ENCODE measurements around the gene WDR70. TPM values are rescaled to one million over a fixed set of nuclear protein-coding genes. Genes with fewer than 3 reads are reported as not detected.

Gene WDR70
- total RNA-seq, 1 donor from 2014 or later = 31.3 TPM

- H3K4me1 ChIP-seq (ENCODE audit: insufficient read depth, low read length) = peaks cover 32% of the 10 kb centered on the region
- no peaks in the 10 kb centered on the region for H3K36me3 Mint-ChIP-seq (ENCODE audit: low read depth, unreplicated experiment)
- FAIRE-seq (no peak), DNase-seq (ENCODE audit: low read depth) (no peak)
- no peaks in the 10 kb centered on the region for H3K27me3 Mint-ChIP-seq (ENCODE audit: low read depth, unreplicated experiment)
- H3K4me1 Mint-ChIP-seq (ENCODE audit: low read depth, unreplicated experiment) = peaks cover 56% of the 10 kb centered on the region
- no peaks in the 10 kb centered on the region for H4K20me1 ChIP-seq (ENCODE audit: insufficient read depth, low read length)
- no peaks in the 10 kb centered on the region for H3K79me2 ChIP-seq (ENCODE audit: insufficient read depth, low read length)
- H3K4me3 Mint-ChIP-seq (ENCODE audit: unreplicated experiment) = no peak overlapping the region
- TF ChIP-seq EZH2 (IDR thresholded peaks at IDR 0.05; ENCODE audit: insufficient read depth, low read length) = no peak
- TF ChIP-seq, protein P1, sequence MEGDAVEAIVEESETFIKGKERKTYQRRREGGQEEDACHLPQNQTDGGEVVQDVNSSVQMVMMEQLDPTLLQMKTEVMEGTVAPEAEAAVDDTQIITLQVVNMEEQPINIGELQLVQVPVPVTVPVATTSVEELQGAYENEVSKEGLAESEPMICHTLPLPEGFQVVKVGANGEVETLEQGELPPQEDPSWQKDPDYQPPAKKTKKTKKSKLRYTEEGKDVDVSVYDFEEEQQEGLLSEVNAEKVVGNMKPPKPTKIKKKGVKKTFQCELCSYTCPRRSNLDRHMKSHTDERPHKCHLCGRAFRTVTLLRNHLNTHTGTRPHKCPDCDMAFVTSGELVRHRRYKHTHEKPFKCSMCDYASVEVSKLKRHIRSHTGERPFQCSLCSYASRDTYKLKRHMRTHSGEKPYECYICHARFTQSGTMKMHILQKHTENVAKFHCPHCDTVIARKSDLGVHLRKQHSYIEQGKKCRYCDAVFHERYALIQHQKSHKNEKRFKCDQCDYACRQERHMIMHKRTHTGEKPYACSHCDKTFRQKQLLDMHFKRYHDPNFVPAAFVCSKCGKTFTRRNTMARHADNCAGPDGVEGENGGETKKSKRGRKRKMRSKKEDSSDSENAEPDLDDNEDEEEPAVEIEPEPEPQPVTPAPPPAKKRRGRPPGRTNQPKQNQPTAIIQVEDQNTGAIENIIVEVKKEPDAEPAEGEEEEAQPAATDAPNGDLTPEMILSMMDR (IDR thresholded peaks at IDR 0.05; ENCODE audit: insufficient read depth, low read depth, low read length) = no peak
- H3K9me3 Mint-ChIP-seq (ENCODE audit: unreplicated experiment) = peaks cover 13% of the 10 kb centered on the region
- peak overlapping the region; percentile 55 for H3K4me2 ChIP-seq (ENCODE audit: low read length)
- no peaks in the 10 kb centered on the region for H3K36me3 ChIP-seq (ENCODE audit: insufficient read depth, low read length)
- H3K4me3 ChIP-seq (ENCODE audit: insufficient read depth, low read depth, low read length) = no peak overlapping the region
- peak overlapping the region; percentile 99 for H3K27ac Mint-ChIP-seq (ENCODE audit: unreplicated experiment)
- peak overlapping the region; percentile 86 for H3K27ac ChIP-seq (ENCODE audit: low read depth, low read length)
- H3K9ac ChIP-seq (ENCODE audit: low read length) = peak overlapping the region; percentile 68
- H3K27me3 ChIP-seq (ENCODE audit: insufficient read depth, low read length) = no peaks in the 10 kb centered on the region
- peaks cover 4% of the 10 kb centered on the region for H3K9me3 ChIP-seq (ENCODE audit: insufficient read depth, low read depth, low read length)
- H2AFZ ChIP-seq (ENCODE audit: low read depth, low read length) = no peak overlapping the region
These were observed 392.1 kb downstream of the WDR70 start for GRCh38 chr5:37771203-37771611.

DNA sequence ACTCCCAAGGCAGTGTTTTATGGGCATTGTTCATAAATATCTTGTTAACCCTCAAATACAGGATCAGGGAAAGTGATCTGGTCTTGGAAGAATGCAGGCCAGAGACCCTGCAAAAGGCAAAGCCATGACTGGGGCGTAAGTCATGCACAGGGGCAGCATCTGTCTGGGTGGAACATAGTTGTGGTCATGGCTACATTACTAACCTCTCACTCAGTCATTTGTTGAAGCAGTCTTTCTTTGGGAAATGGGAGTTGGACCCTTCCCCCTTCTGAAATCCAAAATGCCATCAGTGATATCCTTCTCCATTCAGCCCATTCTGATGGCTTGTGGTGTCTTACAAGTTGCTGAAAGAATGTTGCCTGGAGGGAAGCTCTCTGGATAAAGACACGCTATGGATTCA lies 392.6 kb downstream of the WDR70 start:
- no peak for TF ChIP-seq EZH2 (IDR thresholded peaks at IDR 0.05; ENCODE audit: insufficient read depth, low read length)
- TF ChIP-seq, protein P1 (IDR thresholded peaks at IDR 0.05; ENCODE audit: insufficient read depth, low read depth, low read length) = no peak
- H3K4me3 Mint-ChIP-seq (ENCODE audit: unreplicated experiment) = peak overlapping the region; percentile 73
- Histone ChIP-seq H3K4me2 (ENCODE audit: low read length) (peak overlapping the region; percentile 66), H3K27me3 (ENCODE audit: insufficient read depth, low read length) (no peaks in the 10 kb centered on the region), H3K79me2 (ENCODE audit: insufficient read depth, low read length) (no peaks in the 10 kb centered on the region), H3K27ac (ENCODE audit: low read depth, low read length) (peak overlapping the region; percentile 99), H3K9me3 (ENCODE audit: insufficient read depth, low read depth, low read length) (peaks cover 4% of the 10 kb centered on the region), H3K4me1 (ENCODE audit: insufficient read depth, low read length) (peaks cover 32% of the 10 kb centered on the region), H3K4me3 (ENCODE audit: insufficient read depth, low read depth, low read length) (no peak overlapping the region), H3K9ac (ENCODE audit: low read length) (peak overlapping the region; percentile 71), H4K20me1 (ENCODE audit: insufficient read depth, low read length) (no peaks in the 10 kb centered on the region), H2AFZ (ENCODE audit: low read depth, low read length) (no peak overlapping the region), H3K36me3 (ENCODE audit: insufficient read depth, low read length) (no peaks in the 10 kb centered on the region)
- peaks cover 57% of the 10 kb centered on the region for H3K4me1 Mint-ChIP-seq (ENCODE audit: low read depth, unreplicated experiment)
- H3K36me3 Mint-ChIP-seq (ENCODE audit: low read depth, unreplicated experiment) = no peaks in the 10 kb centered on the region
- peaks cover 14% of the 10 kb centered on the region for H3K9me3 Mint-ChIP-seq (ENCODE audit: unreplicated experiment)
- FAIRE-seq (peak; percentile 100), DNase-seq (ENCODE audit: low read depth) (peak; percentile 100)
- peak overlapping the region; percentile 99 for H3K27ac Mint-ChIP-seq (ENCODE audit: unreplicated experiment)
- no peaks in the 10 kb centered on the region for H3K27me3 Mint-ChIP-seq (ENCODE audit: low read depth, unreplicated experiment)

DNA sequence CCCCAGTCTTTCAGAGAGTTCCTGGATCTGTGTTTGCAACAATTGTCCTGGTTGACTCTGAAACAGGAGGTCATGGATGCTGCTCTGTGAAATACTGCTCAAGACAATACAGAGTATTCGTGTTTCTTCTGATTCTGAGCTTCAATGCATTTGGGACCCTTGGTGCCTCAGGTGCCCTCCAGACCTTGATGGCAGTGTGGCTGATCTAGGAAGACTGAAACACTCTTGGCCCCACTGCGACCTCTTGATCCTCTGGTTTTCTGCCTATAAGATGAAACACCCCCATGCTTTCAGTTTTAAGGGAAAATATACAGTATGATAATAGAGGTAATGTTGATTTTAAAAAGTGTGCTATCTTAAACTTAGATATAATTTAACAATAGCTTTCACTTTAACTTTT lies 393.1 kb downstream of the WDR70 start:
- Histone ChIP-seq H3K4me1 (ENCODE audit: insufficient read depth, low read length) (peaks cover 36% of the 10 kb centered on the region), H4K20me1 (ENCODE audit: insufficient read depth, low read length) (no peaks in the 10 kb centered on the region), H3K9me3 (ENCODE audit: insufficient read depth, low read depth, low read length) (peaks cover 4% of the 10 kb centered on the region), H2AFZ (ENCODE audit: low read depth, low read length) (no peak overlapping the region), H3K4me3 (ENCODE audit: insufficient read depth, low read depth, low read length) (no peak overlapping the region), H3K27ac (ENCODE audit: low read depth, low read length) (peak overlapping the region; percentile 99), H3K9ac (ENCODE audit: low read length) (peak overlapping the region; percentile 71), H3K79me2 (ENCODE audit: insufficient read depth, low read length) (no peaks in the 10 kb centered on the region), H3K4me2 (ENCODE audit: low read length) (peak overlapping the region; percentile 66), H3K36me3 (ENCODE audit: insufficient read depth, low read length) (no peaks in the 10 kb centered on the region), H3K27me3 (ENCODE audit: insufficient read depth, low read length) (no peaks in the 10 kb centered on the region)
- no peak for FAIRE-seq
- peaks cover 59% of the 10 kb centered on the region for H3K4me1 Mint-ChIP-seq (ENCODE audit: low read depth, unreplicated experiment)
- no peaks in the 10 kb centered on the region for H3K36me3 Mint-ChIP-seq (ENCODE audit: low read depth, unreplicated experiment)
- peak overlapping the region; percentile 73 for H3K4me3 Mint-ChIP-seq (ENCODE audit: unreplicated experiment)
- no peaks in the 10 kb centered on the region for H3K27me3 Mint-ChIP-seq (ENCODE audit: low read depth, unreplicated experiment)
- no peak for DNase-seq (ENCODE audit: low read depth)
- H3K27ac Mint-ChIP-seq (ENCODE audit: unreplicated experiment) = peak overlapping the region; percentile 99
- TF ChIP-seq EZH2 (IDR thresholded peaks at IDR 0.05; ENCODE audit: insufficient read depth, low read length) = no peak
- TF ChIP-seq, protein P1 (IDR thresholded peaks at IDR 0.05; ENCODE audit: insufficient read depth, low read depth, low read length) = no peak
- H3K9me3 Mint-ChIP-seq (ENCODE audit: unreplicated experiment) = peaks cover 16% of the 10 kb centered on the region

Measured in astrocyte (in vitro differentiated cells and primary cell).